ENCODE measurements around the gene AAMDC.
A peak's percentile ranks its signal among the peaks of the same experiment; 100 is the strongest.
"Not testable (repeated sequence)": the region's sequence is repeated elsewhere in the genome, so short reads cannot be mapped to it uniquely, and the experiment has no call there.

Gene AAMDC

GRCh38 chr11:77866336-77866735, 45.4 kb downstream of the AAMDC start:
- no peak for DNase-seq (ENCODE audit: low read depth)
- TF ChIP-seq CTCF (IDR thresholded peaks at IDR 0.05; ENCODE audit: control insufficient read depth, insufficient read depth, low read depth, low read length, missing control alignments): no peak
- H3K4me3 ChIP-seq (ENCODE audit: control insufficient read depth, low read depth, low read length): no peak overlapping the region

GRCh38 chr11:77868744-77869143, 47.8 kb downstream of the AAMDC start:
- TF ChIP-seq CTCF (IDR thresholded peaks at IDR 0.05; ENCODE audit: control insufficient read depth, insufficient read depth, low read depth, low read length, missing control alignments): no peak
- H3K4me3 ChIP-seq (ENCODE audit: control insufficient read depth, low read depth, low read length): no peak overlapping the region
- no peak for DNase-seq (ENCODE audit: low read depth)

GRCh38 chr11:77871855-77872254, 50.9 kb downstream of the AAMDC start:
- TF ChIP-seq CTCF (IDR thresholded peaks at IDR 0.05; ENCODE audit: control insufficient read depth, insufficient read depth, low read depth, low read length, missing control alignments): no peak
- no peak for DNase-seq (ENCODE audit: low read depth)
- H3K4me3 ChIP-seq (ENCODE audit: control insufficient read depth, low read depth, low read length): no peak overlapping the region

GRCh38 chr11:77873345-77873744, 52.4 kb downstream of the AAMDC start:
- no peak for TF ChIP-seq CTCF (IDR thresholded peaks at IDR 0.05; ENCODE audit: control insufficient read depth, insufficient read depth, low read depth, low read length, missing control alignments)
- no peak for DNase-seq (ENCODE audit: low read depth)
- H3K4me3 ChIP-seq (ENCODE audit: control insufficient read depth, low read depth, low read length): no peak overlapping the region

GRCh38 chr11:77874206-77874605, 53.3 kb downstream of the AAMDC start:
- TF ChIP-seq CTCF (IDR thresholded peaks at IDR 0.05; ENCODE audit: control insufficient read depth, insufficient read depth, low read depth, low read length, missing control alignments): no peak
- H3K4me3 ChIP-seq (ENCODE audit: control insufficient read depth, low read depth, low read length): no peak overlapping the region
- DNase-seq (ENCODE audit: low read depth): no peak

- TF ChIP-seq CTCF (IDR thresholded peaks at IDR 0.05; ENCODE audit: control insufficient read depth, insufficient read depth, low read depth, low read length, missing control alignments): no peak
- no peak overlapping the region for H3K4me3 ChIP-seq (ENCODE audit: control insufficient read depth, low read depth, low read length)
- DNase-seq (ENCODE audit: low read depth): no peak
Observed at GRCh38 chr11:77876045-77876444, 55.1 kb downstream of the AAMDC start.

- peak; percentile 67 for DNase-seq (ENCODE audit: low read depth)
- not testable (repeated sequence) for H3K4me3 ChIP-seq (ENCODE audit: control insufficient read depth, low read depth, low read length)
Observed at GRCh38 chr11:77878247-77878646, 57.3 kb downstream of the AAMDC start.

All from AG09309 (cell line).